Measurements from ENCODE around the gene TBCC. TPM values are rescaled to one million over a fixed set of nuclear protein-coding genes. Genes with fewer than 3 reads are reported as not detected.

The TBCC gene
- total and polyA plus RNA-seq, 2 of the 13 experiments (the other 11 are each of a cell fraction or from before 2014, with no cell fraction given) = 14.8 to 36.1 TPM

DNA sequence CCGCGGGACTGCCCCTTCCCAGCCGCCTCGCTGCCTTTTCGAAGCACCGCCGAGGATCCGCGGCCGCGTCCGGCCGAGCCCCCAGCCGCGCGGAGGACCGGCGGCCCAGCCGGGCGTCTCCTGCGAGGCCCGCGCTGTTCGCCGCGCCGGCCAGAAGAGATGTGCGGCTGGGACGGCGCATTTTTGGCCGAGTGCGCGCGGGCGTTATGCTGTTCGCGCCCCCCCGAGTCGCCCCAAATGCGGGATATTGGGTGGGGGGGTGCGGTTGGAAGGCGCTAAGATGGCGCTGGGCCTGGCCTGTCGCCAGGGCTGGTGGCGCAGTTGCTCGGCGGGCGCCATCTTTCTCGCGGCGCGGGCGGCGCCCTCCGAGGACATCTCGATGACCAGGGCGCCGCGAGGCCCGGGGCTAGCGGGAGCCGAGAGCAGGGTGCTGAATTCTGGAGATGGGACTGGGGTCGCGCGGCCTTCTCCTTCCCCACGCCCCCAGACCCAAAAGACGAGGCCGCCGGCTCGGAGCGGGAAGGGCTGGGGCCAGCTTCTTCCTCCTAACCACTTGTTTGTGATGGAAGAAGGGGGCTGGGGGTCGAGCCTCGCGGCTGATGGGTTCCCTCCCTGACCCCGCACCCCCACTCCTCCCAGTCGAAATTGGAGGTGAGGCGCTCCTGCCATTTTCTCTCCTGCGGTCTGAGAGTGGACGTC is 37.4 kb upstream of the TBCC start (continued):
- TF ChIP-seq, protein P1, sequence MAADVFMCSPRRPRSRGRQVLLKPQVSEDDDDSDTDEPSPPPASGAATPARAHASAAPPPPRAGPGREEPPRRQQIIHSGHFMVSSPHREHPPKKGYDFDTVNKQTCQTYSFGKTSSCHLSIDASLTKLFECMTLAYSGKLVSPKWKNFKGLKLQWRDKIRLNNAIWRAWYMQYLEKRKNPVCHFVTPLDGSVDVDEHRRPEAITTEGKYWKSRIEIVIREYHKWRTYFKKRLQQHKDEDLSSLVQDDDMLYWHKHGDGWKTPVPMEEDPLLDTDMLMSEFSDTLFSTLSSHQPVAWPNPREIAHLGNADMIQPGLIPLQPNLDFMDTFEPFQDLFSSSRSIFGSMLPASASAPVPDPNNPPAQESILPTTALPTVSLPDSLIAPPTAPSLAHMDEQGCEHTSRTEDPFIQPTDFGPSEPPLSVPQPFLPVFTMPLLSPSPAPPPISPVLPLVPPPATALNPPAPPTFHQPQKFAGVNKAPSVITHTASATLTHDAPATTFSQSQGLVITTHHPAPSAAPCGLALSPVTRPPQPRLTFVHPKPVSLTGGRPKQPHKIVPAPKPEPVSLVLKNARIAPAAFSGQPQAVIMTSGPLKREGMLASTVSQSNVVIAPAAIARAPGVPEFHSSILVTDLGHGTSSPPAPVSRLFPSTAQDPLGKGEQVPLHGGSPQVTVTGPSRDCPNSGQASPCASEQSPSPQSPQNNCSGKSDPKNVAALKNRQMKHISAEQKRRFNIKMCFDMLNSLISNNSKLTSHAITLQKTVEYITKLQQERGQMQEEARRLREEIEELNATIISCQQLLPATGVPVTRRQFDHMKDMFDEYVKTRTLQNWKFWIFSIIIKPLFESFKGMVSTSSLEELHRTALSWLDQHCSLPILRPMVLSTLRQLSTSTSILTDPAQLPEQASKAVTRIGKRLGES (CRISPR knock-in tag; IDR thresholded peaks at IDR 0.05; ENCODE audit: borderline replicate concordance) = 0 out of 2 replicates have a peak, but pooled peaks have one; percentile 59
- no peak for TF ChIP-seq ZNF616 (CRISPR knock-in tag; IDR thresholded peaks at IDR 0.05; ENCODE audit: low read depth)
- 0 out of 2 replicates have a peak, but pooled peaks have one; percentile 7 for TF ChIP-seq ZKSCAN1 (IDR thresholded peaks at IDR 0.05; ENCODE audit: low read length)
- peak; percentile 71; the same call in 1 of the 2 replicates for TF ChIP-seq RXRA (CRISPR knock-in tag; IDR thresholded peaks at IDR 0.05)
- peak; percentile 72; the same call in 1 of the 2 replicates for TF ChIP-seq ZNF451 (CRISPR knock-in tag; IDR thresholded peaks at IDR 0.05)
- TF ChIP-seq ZMAT3 (CRISPR knock-in tag; conservative IDR thresholded peaks at IDR 0.05) = peak; percentile 94
- TF ChIP-seq ELF4 (CRISPR knock-in tag; IDR thresholded peaks at IDR 0.05; ENCODE audit: borderline replicate concordance) = no peak
- TF ChIP-seq ZKSCAN5 (CRISPR knock-in tag; IDR thresholded peaks at IDR 0.05) = peak; percentile 53; the same call in 1 of the 2 replicates
- peak; percentile 60; the same call in 1 of the 2 replicates for TF ChIP-seq ZNF331 (CRISPR knock-in tag; IDR thresholded peaks at IDR 0.05)
- TF ChIP-seq AKAP8 (CRISPR knock-in tag; IDR thresholded peaks at IDR 0.05) = peak; percentile 87
- TF ChIP-seq ZBTB7A (CRISPR knock-in tag; IDR thresholded peaks at IDR 0.05) = peak; percentile 97
- peak; percentile 82; the same call in 1 of the 2 replicates for TF ChIP-seq ZNF350 (CRISPR knock-in tag; IDR thresholded peaks at IDR 0.05; ENCODE audit: borderline replicate concordance, low read depth)
- TF ChIP-seq ZFY (CRISPR knock-in tag; IDR thresholded peaks at IDR 0.05) = peak; percentile 95
- peak; percentile 95 for TF ChIP-seq HES4 (CRISPR knock-in tag; IDR thresholded peaks at IDR 0.05; ENCODE audit: borderline replicate concordance)
- peak; percentile 15; the same call in 1 of the 2 replicates for TF ChIP-seq NCOA2 (CRISPR knock-in tag; IDR thresholded peaks at IDR 0.05)
- TF ChIP-seq ZNF235 (CRISPR knock-in tag; IDR thresholded peaks at IDR 0.05; ENCODE audit: borderline replicate concordance) = peak; percentile 95
- no peak for TF ChIP-seq MAZ (IDR thresholded peaks at IDR 0.05; ENCODE audit: borderline replicate concordance, low read depth, low read length)
- TF ChIP-seq MAZ (CRISPR knock-in tag; IDR thresholded peaks at IDR 0.05; ENCODE audit: low read depth) = peak; percentile 89
- TF ChIP-seq CAMTA2 (CRISPR knock-in tag; IDR thresholded peaks at IDR 0.05; ENCODE audit: borderline replicate concordance) = peak; percentile 89
- TF ChIP-seq, protein P2, sequence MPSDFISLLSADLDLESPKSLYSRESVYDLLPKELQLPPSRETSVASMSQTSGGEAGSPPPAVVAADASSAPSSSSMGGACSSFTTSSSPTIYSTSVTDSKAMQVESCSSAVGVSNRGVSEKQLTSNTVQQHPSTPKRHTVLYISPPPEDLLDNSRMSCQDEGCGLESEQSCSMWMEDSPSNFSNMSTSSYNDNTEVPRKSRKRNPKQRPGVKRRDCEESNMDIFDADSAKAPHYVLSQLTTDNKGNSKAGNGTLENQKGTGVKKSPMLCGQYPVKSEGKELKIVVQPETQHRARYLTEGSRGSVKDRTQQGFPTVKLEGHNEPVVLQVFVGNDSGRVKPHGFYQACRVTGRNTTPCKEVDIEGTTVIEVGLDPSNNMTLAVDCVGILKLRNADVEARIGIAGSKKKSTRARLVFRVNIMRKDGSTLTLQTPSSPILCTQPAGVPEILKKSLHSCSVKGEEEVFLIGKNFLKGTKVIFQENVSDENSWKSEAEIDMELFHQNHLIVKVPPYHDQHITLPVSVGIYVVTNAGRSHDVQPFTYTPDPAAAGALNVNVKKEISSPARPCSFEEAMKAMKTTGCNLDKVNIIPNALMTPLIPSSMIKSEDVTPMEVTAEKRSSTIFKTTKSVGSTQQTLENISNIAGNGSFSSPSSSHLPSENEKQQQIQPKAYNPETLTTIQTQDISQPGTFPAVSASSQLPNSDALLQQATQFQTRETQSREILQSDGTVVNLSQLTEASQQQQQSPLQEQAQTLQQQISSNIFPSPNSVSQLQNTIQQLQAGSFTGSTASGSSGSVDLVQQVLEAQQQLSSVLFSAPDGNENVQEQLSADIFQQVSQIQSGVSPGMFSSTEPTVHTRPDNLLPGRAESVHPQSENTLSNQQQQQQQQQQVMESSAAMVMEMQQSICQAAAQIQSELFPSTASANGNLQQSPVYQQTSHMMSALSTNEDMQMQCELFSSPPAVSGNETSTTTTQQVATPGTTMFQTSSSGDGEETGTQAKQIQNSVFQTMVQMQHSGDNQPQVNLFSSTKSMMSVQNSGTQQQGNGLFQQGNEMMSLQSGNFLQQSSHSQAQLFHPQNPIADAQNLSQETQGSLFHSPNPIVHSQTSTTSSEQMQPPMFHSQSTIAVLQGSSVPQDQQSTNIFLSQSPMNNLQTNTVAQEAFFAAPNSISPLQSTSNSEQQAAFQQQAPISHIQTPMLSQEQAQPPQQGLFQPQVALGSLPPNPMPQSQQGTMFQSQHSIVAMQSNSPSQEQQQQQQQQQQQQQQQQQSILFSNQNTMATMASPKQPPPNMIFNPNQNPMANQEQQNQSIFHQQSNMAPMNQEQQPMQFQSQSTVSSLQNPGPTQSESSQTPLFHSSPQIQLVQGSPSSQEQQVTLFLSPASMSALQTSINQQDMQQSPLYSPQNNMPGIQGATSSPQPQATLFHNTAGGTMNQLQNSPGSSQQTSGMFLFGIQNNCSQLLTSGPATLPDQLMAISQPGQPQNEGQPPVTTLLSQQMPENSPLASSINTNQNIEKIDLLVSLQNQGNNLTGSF (CRISPR knock-in tag; IDR thresholded peaks at IDR 0.05) = peak; percentile 76; the same call in 1 of the 2 replicates
- peak in 1 of 2 experiments; percentile 25; a peak in 1 of 4 replicates for TF ChIP-seq NR2F1 (CRISPR knock-in tag; IDR thresholded peaks at IDR 0.05)
- no peak for TF ChIP-seq ZNF577 (CRISPR knock-in tag; IDR thresholded peaks at IDR 0.05; ENCODE audit: borderline replicate concordance, low read depth)
